Right lung (tissue), 5 donors: Measurements from ENCODE around the gene TPSB2. TPM values are rescaled to one million over a fixed set of nuclear protein-coding genes. Genes with fewer than 3 reads are reported as not detected.

ENCODE experiments used
- DNase-seq, 2 donors: peaks; one replicate each; pipeline ENCODE4 v3.0.0-alpha.2; 2013
- polyA plus RNA-seq, 5 donors: library from polyadenylated mRNA; unstranded; fragments of 120-200 nt; gene quantifications; one replicate each; pipeline versions ENCODE4 v1.2.1 to v1.2.3, GENCODE V29; 2013; ENCODE audit warnings: inconsistent platforms in 1 of 5, low replicate concordance in 1 of 5; ENCODE audit not compliant: insufficient read length in 5 of 5, insufficient read depth in 1 of 5

TPSB2 gene
- polyA plus RNA-seq, 5 donors = 0.13 to 0.19 (median 0.19) TPM; not detected in 2

DNA sequence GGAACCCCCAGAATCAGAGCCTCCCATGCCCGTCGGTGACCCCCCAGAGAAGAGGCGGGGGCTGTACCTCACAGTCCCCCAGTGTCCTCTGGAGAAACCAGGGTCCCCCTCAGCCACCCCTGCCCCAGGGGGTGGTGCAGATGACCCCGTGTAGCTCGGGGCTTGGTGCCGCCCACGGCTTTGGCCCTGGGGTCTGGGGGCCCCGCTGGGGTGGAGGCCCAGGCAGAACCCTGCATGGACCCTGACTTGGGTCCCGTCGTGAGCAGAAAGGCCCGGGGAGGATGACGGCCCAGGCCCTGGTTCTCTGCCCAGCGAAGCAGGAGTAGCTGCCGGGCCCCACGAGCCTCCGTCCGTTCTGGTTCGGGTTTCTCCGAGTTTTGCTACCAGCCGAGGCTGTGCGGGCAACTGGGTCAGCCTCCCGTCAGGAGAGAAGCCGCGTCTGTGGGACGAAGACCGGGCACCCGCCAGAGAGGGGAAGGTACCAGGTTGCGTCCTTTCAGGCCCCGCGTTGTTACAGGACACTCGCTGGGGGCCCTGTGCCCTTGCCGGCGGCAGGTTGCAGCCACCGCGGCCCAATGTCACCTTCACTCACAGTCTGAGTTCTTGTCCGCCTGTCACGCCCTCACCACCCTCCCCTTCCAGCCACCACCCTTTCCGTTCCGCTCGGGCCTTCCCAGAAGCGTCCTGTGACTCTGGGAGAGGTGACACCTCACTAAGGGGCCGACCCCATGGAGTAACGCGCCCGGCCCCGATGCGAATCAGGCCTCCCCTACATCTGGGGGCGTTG is 8.9 kb downstream of the TPSB2 start:
- DNase-seq = no peak

DNA sequence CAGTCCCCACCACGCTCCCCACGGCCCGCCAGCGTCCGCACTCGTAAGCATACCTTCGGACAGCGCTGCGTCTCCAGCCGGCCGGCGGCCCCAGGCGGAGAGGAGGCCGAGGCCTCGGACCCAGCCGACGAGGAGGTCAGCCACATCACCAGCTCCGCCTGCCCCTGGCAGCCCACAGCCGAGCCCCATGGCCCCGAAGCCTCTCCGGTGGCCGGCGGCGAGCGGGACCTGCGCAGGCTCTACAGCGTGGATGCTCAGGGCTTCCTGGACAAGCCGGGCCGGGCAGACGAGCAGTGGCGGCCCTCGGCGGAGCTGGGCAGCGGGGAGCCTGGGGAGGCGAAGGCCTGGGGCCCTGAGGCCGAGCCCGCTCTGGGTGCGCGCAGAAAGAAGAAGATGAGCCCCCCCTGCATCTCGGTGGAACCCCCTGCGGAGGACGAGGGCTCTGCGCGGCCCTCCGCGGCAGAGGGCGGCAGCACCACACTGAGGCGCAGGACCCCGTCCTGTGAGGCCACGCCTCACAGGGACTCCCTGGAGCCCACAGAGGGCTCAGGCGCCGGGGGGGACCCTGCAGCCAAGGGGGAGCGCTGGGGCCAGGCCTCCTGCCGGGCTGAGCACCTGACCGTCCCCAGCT is 9.8 kb downstream of the TPSB2 start:
- no peak for DNase-seq

DNA sequence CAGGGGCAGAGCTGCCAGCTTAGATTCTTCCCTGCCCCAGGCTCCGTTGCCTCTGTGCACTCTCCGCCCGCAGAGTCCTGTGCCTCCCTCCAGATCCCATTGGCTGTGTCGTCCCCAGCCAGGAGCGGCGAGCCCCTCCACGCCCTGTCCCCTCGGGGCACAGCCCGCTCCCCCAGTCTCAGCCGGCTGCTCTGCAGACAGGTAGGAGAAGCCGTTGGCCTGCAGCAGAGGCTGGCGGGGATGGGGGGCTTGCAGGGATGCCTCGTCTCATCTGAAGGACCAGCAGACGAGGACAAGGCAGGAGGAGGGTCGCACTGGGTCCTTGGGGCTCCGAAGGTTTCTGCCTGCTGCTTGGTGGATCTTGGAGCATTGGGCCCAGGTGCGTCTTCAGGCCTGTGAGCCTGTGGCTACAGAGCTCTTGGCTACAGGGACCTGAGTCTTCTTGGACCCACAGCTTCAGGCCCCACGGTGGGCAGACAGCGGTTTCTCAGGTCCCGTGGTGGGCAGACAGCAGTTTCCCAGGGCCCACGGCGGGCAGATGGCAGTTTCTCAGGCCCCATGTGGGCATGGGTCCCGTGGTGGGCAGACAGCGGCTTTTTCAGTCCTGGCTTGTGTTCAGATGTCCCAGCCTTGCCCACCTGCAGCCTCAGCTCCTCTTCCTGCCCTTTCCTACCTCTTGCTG is 10.9 kb downstream of the TPSB2 start:
- DNase-seq = no peak

DNA sequence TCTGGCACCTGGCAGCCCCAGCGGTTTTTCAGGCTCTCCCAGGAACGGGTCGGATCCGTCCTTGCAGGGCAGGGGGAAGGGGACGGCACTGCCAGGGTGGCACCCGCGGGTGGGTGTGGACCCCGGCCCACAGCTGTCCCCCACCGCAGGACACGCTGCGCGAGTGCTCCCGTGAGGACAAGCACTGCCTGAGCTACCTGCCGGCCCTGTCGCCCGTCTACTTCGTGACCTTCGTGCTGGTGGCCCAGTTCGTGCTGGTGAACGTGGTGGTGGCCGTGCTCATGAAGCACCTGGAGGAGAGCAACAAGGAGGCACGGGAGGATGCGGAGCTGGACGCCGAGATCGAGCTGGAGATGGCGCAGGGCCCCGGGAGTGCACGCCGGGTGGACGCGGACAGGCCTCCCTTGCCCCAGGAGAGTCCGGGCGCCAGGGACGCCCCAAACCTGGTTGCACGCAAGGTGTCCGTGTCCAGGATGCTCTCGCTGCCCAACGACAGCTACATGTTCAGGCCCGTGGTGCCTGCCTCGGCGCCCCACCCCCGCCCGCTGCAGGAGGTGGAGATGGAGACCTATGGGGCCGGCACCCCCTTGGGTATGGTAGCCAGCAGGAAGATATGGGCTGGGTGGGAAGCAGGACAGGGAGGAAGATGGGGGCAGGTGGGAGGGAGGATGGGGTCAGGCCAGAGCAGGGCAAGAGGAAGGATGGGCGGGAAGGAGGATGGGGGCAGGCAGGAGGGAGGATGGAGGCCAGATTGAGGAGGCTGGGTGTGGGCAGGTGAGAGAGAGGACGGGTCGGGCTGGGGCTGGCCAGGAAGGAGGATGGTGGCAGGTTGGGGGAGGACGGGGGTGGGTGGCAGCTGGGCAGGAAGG is 11.7 kb downstream of the TPSB2 start:
- no peak for DNase-seq

DNA sequence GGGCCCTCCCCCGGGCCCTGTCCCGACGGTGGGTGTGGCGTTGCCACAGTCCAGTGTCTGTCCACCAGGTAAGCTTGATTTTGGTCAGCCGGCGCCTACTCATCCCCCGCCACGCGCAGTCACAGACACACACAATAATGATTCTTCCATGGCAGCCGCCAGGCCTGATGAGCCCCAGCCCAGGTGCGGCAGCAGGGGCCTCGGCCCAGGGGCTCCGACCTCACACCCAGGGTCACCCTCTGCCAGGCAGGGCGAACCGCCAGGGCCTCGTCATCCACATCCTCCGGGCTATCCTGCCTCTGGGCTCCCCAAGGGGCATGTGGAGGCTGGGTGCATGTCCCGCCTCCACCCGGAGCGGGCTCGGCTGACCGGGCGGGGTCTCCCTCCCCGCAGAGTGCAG is 12.5 kb downstream of the TPSB2 start:
- DNase-seq = no peak

DNA sequence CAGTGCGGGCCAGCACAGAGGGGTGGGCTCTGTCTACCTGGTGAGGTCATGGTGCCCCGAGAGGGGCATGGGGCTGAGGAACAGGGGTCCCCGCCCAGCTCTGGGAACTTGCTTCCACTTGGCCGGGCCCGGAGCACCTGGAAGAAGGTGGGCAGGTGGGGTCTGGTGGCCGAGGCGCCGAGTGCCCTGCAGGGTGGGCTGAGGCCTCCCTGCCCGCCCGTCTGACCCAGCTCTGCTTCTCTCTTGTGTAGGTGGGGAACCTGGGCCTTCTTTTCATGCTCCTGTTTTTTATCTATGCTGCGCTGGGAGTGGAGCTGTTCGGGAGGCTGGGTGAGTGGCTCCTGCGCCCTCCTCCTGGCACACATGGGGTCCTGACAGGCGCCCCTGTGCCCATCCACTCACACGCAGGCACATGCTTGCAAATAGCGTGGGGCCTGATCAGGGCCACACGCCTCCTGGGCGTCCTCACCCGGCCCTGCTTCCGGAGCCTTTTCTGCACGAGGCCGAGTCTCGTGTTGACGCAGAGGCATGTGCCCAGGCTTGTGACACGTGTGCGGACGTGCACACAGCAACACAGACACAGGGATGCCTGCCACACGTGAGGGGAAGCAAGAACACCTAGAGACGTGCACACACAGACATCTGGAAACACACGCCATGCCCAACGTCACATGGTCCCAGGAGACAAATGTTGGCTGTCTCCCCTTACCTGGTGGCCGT is 13.1 kb downstream of the TPSB2 start:
- DNase-seq = no peak

GRCh38 chr16:1216296-1216619 is 13.7 kb downstream of the TPSB2 start:
- no peak for DNase-seq

DNA sequence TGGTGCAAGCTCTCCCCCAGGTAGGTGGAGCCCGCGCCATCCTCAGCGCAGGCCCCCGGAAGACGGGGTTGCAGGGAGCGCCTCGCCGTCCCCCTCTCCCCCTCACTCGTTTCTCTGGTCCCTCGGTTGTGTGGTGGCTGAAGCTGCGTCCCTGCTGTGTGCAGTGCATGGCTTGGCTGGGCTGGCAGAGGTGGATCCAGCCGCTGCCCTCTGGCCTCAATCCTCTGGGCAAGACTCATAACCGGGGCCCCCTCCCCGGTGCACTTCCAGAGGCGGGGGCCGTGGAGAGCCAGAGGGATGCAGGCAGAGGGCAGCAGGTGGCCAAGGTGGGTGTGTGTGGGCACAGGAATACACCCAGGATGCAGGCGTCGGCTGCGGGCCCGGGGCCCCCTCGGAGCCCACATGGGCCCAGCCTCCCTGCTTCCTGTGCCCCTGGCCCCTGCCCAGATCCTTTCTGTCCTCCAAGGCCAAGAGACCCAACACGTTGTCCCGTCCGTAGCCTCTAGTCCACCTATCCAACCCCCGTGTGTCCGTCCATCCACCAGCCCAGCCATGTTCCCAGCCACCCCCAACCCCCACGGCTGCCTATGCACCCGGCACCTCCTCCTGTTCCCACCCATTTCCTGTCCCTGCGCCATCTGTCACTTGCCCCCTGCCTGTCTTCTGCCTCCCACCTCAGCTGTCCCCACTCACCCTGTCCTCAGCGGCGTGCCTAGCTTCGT is 14.2 kb downstream of the TPSB2 start:
- no peak for DNase-seq

GRCh38 chr16:1214719-1215118 is 15.3 kb downstream of the TPSB2 start:
- DNase-seq = no peak

GRCh38 chr16:1213796-1214372 is 16.1 kb downstream of the TPSB2 start:
- no peak for DNase-seq

GRCh38 chr16:1213231-1213630 is 16.8 kb downstream of the TPSB2 start:
- DNase-seq = no peak

DNA sequence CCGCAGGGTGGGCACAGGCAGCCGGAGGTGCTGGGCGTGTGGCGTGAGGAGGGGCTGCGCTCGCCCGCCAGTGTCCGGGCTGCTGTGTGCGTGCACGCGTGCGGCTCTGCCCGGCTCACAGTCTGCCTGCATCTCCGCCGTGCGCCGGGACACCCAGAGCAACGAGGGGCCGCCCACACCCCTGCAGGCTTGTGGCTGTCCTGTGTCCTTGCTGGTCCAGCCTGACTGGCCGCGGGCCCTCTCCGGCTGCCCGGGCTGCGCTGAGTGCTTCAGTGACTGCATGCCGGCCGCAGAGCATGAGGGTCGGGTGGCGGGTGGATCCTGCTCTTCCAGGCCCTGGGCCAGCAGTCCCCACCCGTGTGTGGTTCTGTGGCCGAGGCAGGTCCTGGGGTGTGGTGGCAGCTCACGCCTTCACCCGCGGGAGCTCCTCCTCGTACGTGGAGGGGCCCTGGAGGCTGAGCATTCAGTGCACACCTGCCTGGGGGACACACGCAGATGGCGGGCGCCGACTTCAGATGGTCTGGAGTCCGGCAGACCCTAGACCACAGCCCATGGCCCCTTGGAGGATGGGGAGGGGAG is 17.3 kb downstream of the TPSB2 start:
- no peak for DNase-seq

DNA sequence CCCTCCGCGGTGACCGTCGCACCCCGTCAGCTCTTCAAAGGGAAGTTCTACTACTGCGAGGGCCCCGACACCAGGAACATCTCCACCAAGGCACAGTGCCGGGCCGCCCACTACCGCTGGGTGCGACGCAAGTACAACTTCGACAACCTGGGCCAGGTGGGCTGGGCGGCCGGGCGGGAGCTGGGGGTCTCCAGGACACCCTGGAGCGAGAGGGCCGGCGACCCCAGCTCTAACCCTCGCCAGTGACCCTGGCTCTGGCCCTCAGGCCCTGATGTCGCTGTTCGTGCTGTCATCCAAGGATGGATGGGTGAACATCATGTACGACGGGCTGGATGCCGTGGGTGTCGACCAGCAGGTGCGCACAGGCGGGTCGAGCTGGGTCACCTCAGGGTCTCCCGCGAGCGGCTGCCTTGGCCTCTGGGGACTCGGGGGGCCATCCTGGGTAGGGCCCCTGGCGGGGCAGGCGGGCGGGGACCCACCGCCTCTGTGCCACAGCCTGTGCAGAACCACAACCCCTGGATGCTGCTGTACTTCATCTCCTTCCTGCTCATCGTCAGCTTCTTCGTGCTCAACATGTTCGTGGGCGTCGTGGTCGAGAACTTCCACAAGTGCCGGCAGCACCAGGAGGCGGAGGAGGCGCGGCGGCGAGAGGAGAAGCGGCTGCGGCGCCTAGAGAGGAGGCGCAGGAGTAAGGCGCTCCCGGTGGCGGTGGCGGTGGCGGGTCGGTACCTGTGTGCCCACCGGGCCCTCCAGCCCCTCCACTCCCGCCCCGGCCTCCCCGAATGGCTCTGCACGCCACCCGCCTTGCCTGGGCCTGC is 18.3 kb downstream of the TPSB2 start:
- no peak for DNase-seq

DNA sequence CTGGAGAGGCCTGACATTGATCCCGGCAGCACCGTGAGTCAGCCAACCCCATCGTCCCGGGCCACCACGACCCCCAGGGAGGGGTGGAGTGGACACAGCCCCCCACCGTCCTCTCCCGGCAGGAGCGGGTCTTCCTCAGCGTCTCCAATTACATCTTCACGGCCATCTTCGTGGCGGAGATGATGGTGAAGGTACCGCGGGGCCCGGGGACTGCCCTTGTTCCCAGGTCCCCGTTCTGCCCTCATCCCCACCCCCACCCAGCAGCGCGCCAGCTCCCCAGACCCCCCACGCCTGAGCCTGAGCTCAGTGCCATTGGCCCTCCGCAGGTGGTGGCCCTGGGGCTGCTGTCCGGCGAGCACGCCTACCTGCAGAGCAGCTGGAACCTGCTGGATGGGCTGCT is 19.5 kb downstream of the TPSB2 start:
- DNase-seq = no peak

GRCh38 chr16:1209081-1209480 is 20.9 kb downstream of the TPSB2 start:
- no peak for DNase-seq

- DNase-seq = no peak
These were observed 21.6 kb downstream of the TPSB2 start for GRCh38 chr16:1208239-1208830.

- no peak for DNase-seq
These were observed 23.2 kb downstream of the TPSB2 start for GRCh38 chr16:1206786-1207185.

DNA sequence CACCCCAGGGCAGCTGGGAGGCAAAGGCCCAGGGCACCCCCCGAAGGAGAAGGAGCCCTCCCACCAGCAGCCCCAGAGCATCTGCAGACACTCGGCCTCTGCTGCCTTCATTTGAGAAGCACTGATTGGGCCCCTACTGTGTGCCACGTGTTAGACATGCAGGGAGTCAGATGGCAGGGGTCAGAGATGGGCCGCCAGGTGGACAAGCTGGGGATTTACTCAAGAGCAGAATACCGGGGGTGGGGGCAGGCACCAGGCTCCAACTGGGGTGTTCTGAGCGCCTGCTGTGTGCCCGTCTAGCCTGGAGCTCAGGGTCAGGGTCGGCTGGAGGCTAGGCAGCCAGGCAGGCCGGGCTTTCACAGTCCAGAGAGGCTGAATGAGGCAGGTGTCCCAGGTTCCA is 23.7 kb downstream of the TPSB2 start:
- no peak for DNase-seq

DNA sequence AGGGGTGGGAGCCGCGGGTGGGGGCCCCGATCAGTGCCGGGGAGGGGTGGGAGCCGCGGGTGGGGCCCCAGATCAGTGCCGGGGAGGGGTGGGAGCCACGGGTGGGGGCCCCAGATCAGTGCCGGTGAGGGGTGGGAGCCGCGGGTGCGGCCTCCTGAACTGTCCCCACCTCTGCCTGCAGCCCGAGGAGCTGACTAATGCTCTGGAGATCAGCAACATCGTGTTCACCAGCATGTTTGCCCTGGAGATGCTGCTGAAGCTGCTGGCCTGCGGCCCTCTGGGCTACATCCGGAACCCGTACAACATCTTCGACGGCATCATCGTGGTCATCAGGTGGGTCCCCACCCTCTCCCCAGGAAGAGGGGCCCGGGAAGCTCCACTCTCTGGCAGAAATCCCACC is 25.1 kb downstream of the TPSB2 start:
- DNase-seq = no peak
